Measurements from ENCODE around the gene ABCA13.

DNA sequence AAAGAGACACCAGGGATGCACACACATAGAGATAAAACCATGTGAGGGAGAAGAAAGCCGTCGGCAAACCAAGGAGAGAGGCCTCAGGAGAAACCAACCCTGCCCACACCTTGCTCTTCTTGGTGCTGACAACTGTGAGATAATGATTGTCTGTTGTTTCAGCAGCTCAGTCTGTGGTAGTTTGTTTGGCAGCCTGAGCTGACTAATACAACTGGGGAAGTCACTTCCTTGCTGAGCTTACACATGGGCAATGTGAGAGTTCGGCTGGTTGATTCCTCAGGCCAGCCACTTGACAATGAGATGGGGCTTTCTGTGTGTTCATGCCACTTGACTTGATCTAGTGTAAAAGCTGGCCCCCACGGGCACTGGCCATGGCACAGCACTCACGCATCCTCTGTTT lies 271.8 kb downstream of the ABCA13 start:
- TF ChIP-seq, protein P1, sequence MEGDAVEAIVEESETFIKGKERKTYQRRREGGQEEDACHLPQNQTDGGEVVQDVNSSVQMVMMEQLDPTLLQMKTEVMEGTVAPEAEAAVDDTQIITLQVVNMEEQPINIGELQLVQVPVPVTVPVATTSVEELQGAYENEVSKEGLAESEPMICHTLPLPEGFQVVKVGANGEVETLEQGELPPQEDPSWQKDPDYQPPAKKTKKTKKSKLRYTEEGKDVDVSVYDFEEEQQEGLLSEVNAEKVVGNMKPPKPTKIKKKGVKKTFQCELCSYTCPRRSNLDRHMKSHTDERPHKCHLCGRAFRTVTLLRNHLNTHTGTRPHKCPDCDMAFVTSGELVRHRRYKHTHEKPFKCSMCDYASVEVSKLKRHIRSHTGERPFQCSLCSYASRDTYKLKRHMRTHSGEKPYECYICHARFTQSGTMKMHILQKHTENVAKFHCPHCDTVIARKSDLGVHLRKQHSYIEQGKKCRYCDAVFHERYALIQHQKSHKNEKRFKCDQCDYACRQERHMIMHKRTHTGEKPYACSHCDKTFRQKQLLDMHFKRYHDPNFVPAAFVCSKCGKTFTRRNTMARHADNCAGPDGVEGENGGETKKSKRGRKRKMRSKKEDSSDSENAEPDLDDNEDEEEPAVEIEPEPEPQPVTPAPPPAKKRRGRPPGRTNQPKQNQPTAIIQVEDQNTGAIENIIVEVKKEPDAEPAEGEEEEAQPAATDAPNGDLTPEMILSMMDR (IDR thresholded peaks at IDR 0.05) = no peak
- TF ChIP-seq NFIC (IDR thresholded peaks at IDR 0.05; ENCODE audit: borderline replicate concordance) (no peak), REST (IDR thresholded peaks at IDR 0.05; ENCODE audit: low read depth, low read length) (no peak), EP300 (IDR thresholded peaks at IDR 0.05; ENCODE audit: borderline replicate concordance in 1 of 2, low read depth in 1 of 2, low read length in 1 of 2) (no peak), RAD21 (IDR thresholded peaks at IDR 0.05; ENCODE audit: low read length) (no peak), SIN3A (IDR thresholded peaks at IDR 0.05; ENCODE audit: borderline replicate concordance, low read depth, low read length) (no peak), EZH2phosphoT487 (IDR thresholded peaks at IDR 0.05; ENCODE audit: borderline replicate concordance, low read depth) (no peak), POLR2AphosphoS5 (IDR thresholded peaks at IDR 0.05; ENCODE audit: low read depth, low read length) (no peak), PBX3 (IDR thresholded peaks at IDR 0.05) (no peak), ELF1 (IDR thresholded peaks at IDR 0.05) (no peak), USF2 (IDR thresholded peaks at IDR 0.05; ENCODE audit: borderline replicate concordance, low read depth, low read length) (no peak), MAX (IDR thresholded peaks at IDR 0.05; ENCODE audit: low read depth) (no peak)
